ENCODE measurements around the gene AVEN. TPM values are rescaled to one million over a fixed set of nuclear protein-coding genes. Genes with fewer than 3 reads are reported as not detected.

Gene AVEN
- polyA plus RNA-seq, 2 of the 4 experiments (the other 2 are of a cell fraction): 23.8 to 27.2 TPM

GRCh38 chr15:33913459-33913858, 125.5 kb downstream of the AVEN start:
- ChIA-PET POLR2A (no interaction called here), CTCF (no interaction called here)
- Histone ChIP-seq H3K4me1 (peaks cover 18% of the 10 kb centered on the region; the same call in 2 of the 3 replicates), H3K27ac (no peak overlapping the region), H3K9me3 (no peaks in the 10 kb centered on the region), H3K4me3 (no peak overlapping the region), H3K4me2 (no peak overlapping the region)
- FAIRE-seq: no peak
- no peak for DNase-seq (ENCODE audit: low read depth in 1 of 2, low spot score in 1 of 2)
- no peak for ATAC-seq
- WGBS (ENCODE audit: missing lambda C conversion rate): 65% methylated on average over 1 of the region's 1 CpG
- TF ChIP-seq POLR2AphosphoS2 (conservative IDR thresholded peaks at IDR 0.05; ENCODE audit: low read length) (no peak), NPAS2 (CRISPR knock-in tag; IDR thresholded peaks at IDR 0.05; ENCODE audit: borderline replicate concordance) (no peak), RCOR1 (IDR thresholded peaks at IDR 0.05; ENCODE audit: low read depth, low read length) (no peak)
- TF ChIP-seq, protein P1, sequence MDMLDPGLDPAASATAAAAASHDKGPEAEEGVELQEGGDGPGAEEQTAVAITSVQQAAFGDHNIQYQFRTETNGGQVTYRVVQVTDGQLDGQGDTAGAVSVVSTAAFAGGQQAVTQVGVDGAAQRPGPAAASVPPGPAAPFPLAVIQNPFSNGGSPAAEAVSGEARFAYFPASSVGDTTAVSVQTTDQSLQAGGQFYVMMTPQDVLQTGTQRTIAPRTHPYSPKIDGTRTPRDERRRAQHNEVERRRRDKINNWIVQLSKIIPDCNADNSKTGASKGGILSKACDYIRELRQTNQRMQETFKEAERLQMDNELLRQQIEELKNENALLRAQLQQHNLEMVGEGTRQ (IDR thresholded peaks at IDR 0.05): no peak

- Histone ChIP-seq H3K4me2 (no peak overlapping the region), H3K27ac (no peak overlapping the region), H3K4me1 (peaks cover 18% of the 10 kb centered on the region; the same call in 2 of the 3 replicates), H3K9me3 (no peaks in the 10 kb centered on the region), H3K4me3 (no peak overlapping the region)
- DNase-seq (ENCODE audit: low read depth in 1 of 2, low spot score in 1 of 2) (no peak), FAIRE-seq (no peak), ATAC-seq (no peak)
- TF ChIP-seq MAZ (IDR thresholded peaks at IDR 0.05; ENCODE audit: borderline replicate concordance, low read depth, low read length) (no peak), SMC3 (IDR thresholded peaks at IDR 0.05) (no peak), FOSB (CRISPR knock-in tag; IDR thresholded peaks at IDR 0.05) (no peak), RNF2 (IDR thresholded peaks at IDR 0.05; ENCODE audit: borderline replicate concordance, low read depth) (no peak), ELK1 (IDR thresholded peaks at IDR 0.05; ENCODE audit: low read depth, low read length) (no peak), PHF8 (IDR thresholded peaks at IDR 0.05; ENCODE audit: borderline replicate concordance, low read depth) (no peak), GATA3 (IDR thresholded peaks at IDR 0.05; ENCODE audit: borderline replicate concordance) (no peak), CBX8 (IDR thresholded peaks at IDR 0.05) (no peak), RARB (CRISPR knock-in tag; IDR thresholded peaks at IDR 0.05) (no peak), JUN (IDR thresholded peaks at IDR 0.05) (no peak), KDM1A (IDR thresholded peaks at IDR 0.05; ENCODE audit: low read depth) (no peak), POLR2AphosphoS2 (conservative IDR thresholded peaks at IDR 0.05; ENCODE audit: low read length) (no peak), ESRRA (IDR thresholded peaks at IDR 0.05; ENCODE audit: borderline replicate concordance, low read length) (no peak), BHLHE40 (IDR thresholded peaks at IDR 0.05; ENCODE audit: low read depth, low read length) (no peak)
- TF ChIP-seq, protein P1 (IDR thresholded peaks at IDR 0.05): no peak
- TF ChIP-seq, protein P2, sequence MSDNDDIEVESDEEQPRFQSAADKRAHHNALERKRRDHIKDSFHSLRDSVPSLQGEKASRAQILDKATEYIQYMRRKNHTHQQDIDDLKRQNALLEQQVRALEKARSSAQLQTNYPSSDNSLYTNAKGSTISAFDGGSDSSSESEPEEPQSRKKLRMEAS (IDR thresholded peaks at IDR 0.05): no peak
- CTCF ChIA-PET: interaction anchor here (1.2 kb wide), 1 partner anchor 63 kb away, joined by 3 read pairs; no protein-coding TSS in a partner anchor
- POLR2A ChIA-PET: no interaction called here
Observed at GRCh38 chr15:33912326-33912725, 126.7 kb downstream of the AVEN start.

DNA sequence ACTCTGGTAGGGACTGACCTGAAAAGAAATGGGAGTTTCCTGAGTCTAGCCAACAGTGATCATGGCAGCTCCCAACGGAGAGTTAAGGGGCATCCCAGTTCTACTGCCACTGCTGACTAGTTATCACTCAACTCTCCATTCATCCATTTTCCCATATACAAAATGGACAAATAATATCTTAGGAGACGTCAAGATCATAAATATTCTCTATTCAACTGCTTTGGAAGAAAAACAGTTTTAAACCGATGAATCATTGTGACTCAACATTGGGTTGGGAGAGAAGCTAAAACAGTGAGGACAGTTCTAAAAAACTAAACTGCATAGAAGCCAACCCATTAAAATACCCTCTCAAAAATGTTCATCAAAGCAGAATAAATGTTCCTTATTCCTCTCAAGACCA, 128.3 kb downstream of the AVEN start:
- no peak; a peak in 1 of 6 replicates for ATAC-seq
- no peak for DNase-seq (ENCODE audit: low read depth in 1 of 2, low spot score in 1 of 2)
- CTCF ChIA-PET: interaction anchor here (0.9 to 2.5 kb wide), 4 partner anchors 8 to 175 kb away, joined by 3 to 9 read pairs (median 5); no protein-coding TSS in a partner anchor
- H3K9me3 ChIP-seq: no peaks in the 10 kb centered on the region
- TF ChIP-seq FOSL2 (IDR thresholded peaks at IDR 0.05): peak; percentile 10; the same call in 1 of the 2 replicates
- TF ChIP-seq FOSL2 (CRISPR knock-in tag; IDR thresholded peaks at IDR 0.05): no peak
- TF ChIP-seq FOXS1 (CRISPR knock-in tag; IDR thresholded peaks at IDR 0.05): no peak
- no peak for FAIRE-seq
- no peak overlapping the region for H3K4me3 ChIP-seq
- H3K27ac ChIP-seq: no peak overlapping the region
- WGBS (ENCODE audit: missing lambda C conversion rate): 55% methylated on average over 3 of the region's 3 CpGs
- POLR2A ChIA-PET: no interaction called here
- peak overlapping the region; percentile 21; the same call in 2 of the 3 replicates for H3K4me2 ChIP-seq
- H3K4me1 ChIP-seq: peaks cover 14% of the 10 kb centered on the region; the same call in 2 of the 3 replicates

All from A549 (cell line).